SU-DHL-6 (cell line): ENCODE data around the gene LEMD3.
"Not testable (repeated sequence)": the region's sequence is repeated elsewhere in the genome, so short reads cannot be mapped to it uniquely, and the experiment has no call there.

ENCODE experiments used
- H2AFZ ChIP-seq: fragments of 200-600 bp; sonication (generic); 2 replicates; pipeline ENCODE4 v1.6.1; 2014; ENCODE audit warnings: low read depth, mild to moderate bottlenecking, moderate library complexity, mixed read lengths, antibody characterized with exemption, low read length; ENCODE audit not compliant: severe bottlenecking
- H3F3A ChIP-seq: fragments of 200-600 bp; shearing (Covaris generic); 2 replicates; pipeline ENCODE4 v1.6.0; 2016; ENCODE audit warnings: antibody characterized with exemption, mild to moderate bottlenecking; ENCODE audit not compliant: insufficient read depth
- H3K27ac ChIP-seq: fragments of 200-600 bp; sonication (generic); 2 replicates; pipeline ENCODE4 v1.5.1; 2016; ENCODE audit warnings: low read depth, mild to moderate bottlenecking, low read length, moderate library complexity, mixed read lengths
- H3K27me3 ChIP-seq: fragments of 200-600 bp; sonication (generic), shearing (Covaris generic); 2 replicates; pipeline ENCODE4 v1.6.0; 2014; ENCODE audit warnings: mild to moderate bottlenecking, low read length
- H3K36me3 ChIP-seq: fragments of 200-600 bp; sonication (generic); 2 replicates; pipeline ENCODE4 v1.6.1; 2014; ENCODE audit warnings: mild to moderate bottlenecking, low read length, mixed read lengths
- H3K4me2 ChIP-seq: fragments of 300-600, 200-600 bp; shearing (Covaris generic), sonication (generic); 2 replicates; pipeline ENCODE4 v1.6.0; 2014; ENCODE audit warnings: low read length, low read depth, mild to moderate bottlenecking; ENCODE audit not compliant: poor library complexity, severe bottlenecking
- H3K4me3 ChIP-seq: fragments of 200-600 bp; sonication (generic); 2 replicates; pipeline ENCODE4 v1.5.1; 2014; ENCODE audit warnings: antibody characterized with exemption, low read length, mild to moderate bottlenecking, mixed read lengths; ENCODE audit not compliant: insufficient read depth, poor library complexity, severe bottlenecking
- H3K79me2 ChIP-seq: fragments of 200-600 bp; sonication (generic); 2 replicates; pipeline ENCODE4 v1.6.1; 2014; ENCODE audit warnings: mild to moderate bottlenecking, low read length, moderate library complexity; ENCODE audit not compliant: insufficient read depth
- H3K9ac ChIP-seq: fragments of 200-600 bp; sonication (generic); 2 replicates; pipeline ENCODE4 v1.7.0; 2014; ENCODE audit warnings: mild to moderate bottlenecking, low read length
- H3K9me2 ChIP-seq: fragments of 200-600 bp; sonication (generic); replicated peaks from 2 replicates; pipeline ENCODE4 v1.6.1; 2014; ENCODE audit warnings: low read length; ENCODE audit not compliant: insufficient read depth
- H3K9me3 ChIP-seq: fragments of 200-600 bp; sonication (generic); 2 replicates; pipeline ENCODE4 v1.6.1; 2014; ENCODE audit warnings: low read length, mixed read lengths; ENCODE audit not compliant: insufficient read depth
- H4K20me1 ChIP-seq: fragments of 200-600 bp; sonication (generic); 2 replicates; pipeline ENCODE4 v1.6.1; 2014; ENCODE audit warnings: low read depth, mild to moderate bottlenecking, antibody characterized with exemption, low read length, moderate library complexity, mixed read lengths
- CTCF ChIP-seq: fragments of 200-600 bp; sonication (generic); IDR thresholded peaks from one replicate; pipeline ENCODE4 v1.5.1; 2017; ENCODE audit warnings: antibody characterized with exemption, mild to moderate bottlenecking, low read length, moderate library complexity; ENCODE audit not compliant: insufficient read depth, poor library complexity, severe bottlenecking
- EZH2phosphoT487 ChIP-seq: fragments of 200-600 bp; sonication (generic), shearing (Covaris generic); conservative IDR thresholded peaks from 2 replicates; pipeline ENCODE4 v1.6.1; 2018; ENCODE audit warnings: mild to moderate bottlenecking, antibody characterized with exemption, low read length, moderate library complexity, mixed read lengths

LEMD3 gene

GRCh38 chr12:65280306-65280705, 110.9 kb downstream of the LEMD3 start:
- Histone ChIP-seq H3K9me3 (no peaks in the 10 kb centered on the region), H3F3A (no peaks in the 10 kb centered on the region), H4K20me1 (no peaks in the 10 kb centered on the region), H3K27ac (no peak overlapping the region), H3K9ac (no peak overlapping the region), H3K79me2 (no peaks in the 10 kb centered on the region), H3K4me3 (no peak overlapping the region), H3K9me2 (no peaks in the 10 kb centered on the region), H3K27me3 (no peaks in the 10 kb centered on the region), H2AFZ (no peak overlapping the region), H3K36me3 (no peaks in the 10 kb centered on the region), H3K4me2 (no peak overlapping the region)
- TF ChIP-seq EZH2phosphoT487: no peak

- Histone ChIP-seq H3K79me2 (no peaks in the 10 kb centered on the region), H3K36me3 (no peaks in the 10 kb centered on the region), H3K9me2 (no peaks in the 10 kb centered on the region), H3F3A (no peaks in the 10 kb centered on the region), H2AFZ (no peak overlapping the region), H3K4me3 (no peak overlapping the region), H3K27ac (no peak overlapping the region), H3K27me3 (no peaks in the 10 kb centered on the region), H3K4me2 (no peak overlapping the region), H4K20me1 (no peaks in the 10 kb centered on the region), H3K9me3 (no peaks in the 10 kb centered on the region), H3K9ac (no peak overlapping the region)
- TF ChIP-seq EZH2phosphoT487: no peak
- no peak for TF ChIP-seq CTCF
These were observed 113.5 kb downstream of the LEMD3 start for GRCh38 chr12:65282840-65283239.

GRCh38 chr12:65285532-65285931, 116.1 kb downstream of the LEMD3 start:
- not testable (repeated sequence) for H3K9me3 ChIP-seq, H3K79me2 ChIP-seq, H3K9me2 ChIP-seq, H3K9ac ChIP-seq, H2AFZ ChIP-seq, H4K20me1 ChIP-seq, H3F3A ChIP-seq, H3K36me3 ChIP-seq, H3K4me2 ChIP-seq, H3K27me3 ChIP-seq, H3K27ac ChIP-seq, H3K4me3 ChIP-seq

- Histone ChIP-seq H3K4me3 (no peak overlapping the region), H3K9me2 (no peaks in the 10 kb centered on the region), H2AFZ (no peak overlapping the region), H3K9ac (no peak overlapping the region), H3K79me2 (no peaks in the 10 kb centered on the region), H4K20me1 (no peaks in the 10 kb centered on the region), H3F3A (no peaks in the 10 kb centered on the region), H3K36me3 (no peaks in the 10 kb centered on the region), H3K27me3 (no peaks in the 10 kb centered on the region), H3K27ac (no peak overlapping the region), H3K4me2 (no peak overlapping the region), H3K9me3 (no peaks in the 10 kb centered on the region)
- TF ChIP-seq CTCF: no peak
- no peak for TF ChIP-seq EZH2phosphoT487
These were observed 118.0 kb downstream of the LEMD3 start for GRCh38 chr12:65287426-65287825.
